AG08395 (cell line): ENCODE results near the gene TMEM267.
A peak's percentile ranks its signal among the peaks of the same experiment; 100 is the strongest.
"Not testable (repeated sequence)": the region's sequence is repeated elsewhere in the genome, so short reads cannot be mapped to it uniquely, and the experiment has no call there.

ENCODE experiments used
- DNase-seq: peaks from one replicate; pipeline ENCODE4 v3.0.0; 2012; ENCODE audit warnings: mixed read lengths, low spot score

The TMEM267 gene

GRCh38 chr5:43402524-43403066 is 81.1 kb downstream of the TMEM267 start:
- not testable (repeated sequence) for DNase-seq

DNA sequence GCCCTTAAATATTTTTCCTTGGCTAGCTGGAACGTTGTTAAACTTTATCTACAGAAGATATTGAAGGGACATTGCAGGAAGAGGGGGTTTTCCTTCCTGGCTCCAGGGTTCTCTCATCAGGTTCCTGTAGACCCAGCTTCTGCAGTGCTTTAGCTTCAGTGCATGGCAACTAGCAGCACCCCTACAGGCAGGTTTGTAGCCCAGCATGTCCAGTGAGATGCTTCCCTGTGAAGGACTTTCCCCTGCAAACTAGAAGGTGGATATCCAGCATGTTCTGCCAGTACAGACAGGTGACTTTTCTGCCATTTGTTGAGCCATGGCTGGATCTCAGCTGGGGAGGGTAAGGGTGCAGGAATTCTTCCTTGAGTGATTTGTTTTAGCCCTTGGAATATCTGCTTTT is 81.8 kb downstream of the TMEM267 start:
- DNase-seq: peak; percentile 40

- peak; percentile 46 for DNase-seq
Observed at GRCh38 chr5:43400082-43400481, 83.6 kb downstream of the TMEM267 start.

DNA sequence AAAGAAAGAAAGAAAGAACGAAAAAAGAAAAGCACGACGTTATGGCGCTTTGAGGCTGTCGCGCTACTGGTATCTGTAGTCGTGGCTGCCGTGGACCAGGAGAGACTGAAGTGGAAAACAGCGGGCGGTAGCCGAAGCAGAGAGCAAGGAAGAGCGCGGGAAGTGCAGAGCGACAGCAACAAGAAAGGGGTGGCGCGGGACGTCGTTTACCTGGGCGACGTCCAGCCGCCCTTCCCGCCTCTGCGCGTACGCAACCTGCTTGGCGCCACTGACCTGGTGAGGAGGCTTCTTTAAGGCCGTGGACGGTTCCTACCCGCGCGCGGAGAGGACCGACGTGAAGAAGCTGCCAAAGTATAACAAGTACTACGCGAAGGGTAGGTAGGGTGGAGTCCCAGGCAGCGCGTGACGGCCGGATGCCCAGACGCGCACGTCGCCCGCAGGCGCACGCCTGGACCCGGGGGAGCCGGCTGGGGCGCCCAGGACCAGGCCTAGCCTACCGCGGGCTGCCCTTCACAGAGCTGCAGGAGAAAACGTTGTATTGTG is 86.8 kb downstream of the TMEM267 start:
- peak; percentile 39 for DNase-seq
